ENCODE data around the gene CARD6. TPM values are rescaled to one million over a fixed set of nuclear protein-coding genes. Genes with fewer than 3 reads are reported as not detected.
A peak's percentile ranks its signal among the peaks of the same experiment; 100 is the strongest.

CARD6 gene
- total and polyA plus RNA-seq, 3 donors from 2014 or later = 3.0 to 4.8 (median 3.1) TPM

- Histone ChIP-seq H3K27ac (peak overlapping the region; percentile 94 to 96), H3K4me3 (peak overlapping the region; percentile 66 to 96), H3K27me3 (no peaks in the 10 kb centered on the region), H3K4me1 (peaks cover 15% of the 10 kb centered on the region), H3K9me3 (no peaks in the 10 kb centered on the region), H3K36me3 (ENCODE audit: low read depth, missing control alignments) (no peaks in the 10 kb centered on the region)
- peak; percentile 84 for DNase-seq
- intact Hi-C loops (cut with DNase I; ENCODE audit: low total_unique reads) = no loop called here
- TF ChIP-seq CTCF (IDR thresholded peaks at IDR 0.05) = no peak
- no peak for TF ChIP-seq POLR2A (IDR thresholded peaks at IDR 0.05)
- 0 to 1% methylated on average over 21 to 47 of the region's 56 CpGs for WGBS, 2 donors
These were observed 43.7 kb upstream of the CARD6 start for GRCh38 chr5:40797273-40798011.

GRCh38 chr5:40798012-40798800 is 43.0 kb upstream of the CARD6 start, which contains the start of gene PRKAA1:
PRKAA1 (minus strand) TSS chr5:40798374; CDS start chr5:40798189, 185 bp downstream.
- intact Hi-C loops (cut with DNase I; ENCODE audit: low total_unique reads) = no loop called here
- H3K4me1 ChIP-seq = peaks cover 15% of the 10 kb centered on the region
- H3K27ac ChIP-seq = peak within 1 kb of the TSS; percentile 94 to 96
- 0 to 1% methylated on average over 12 to 56 of the region's 70 CpGs for WGBS, 2 donors
- H3K36me3 ChIP-seq (ENCODE audit: low read depth, missing control alignments) = no peaks in the 10 kb centered on the region
- H3K4me3 ChIP-seq = peak within 1 kb of the TSS; percentile 66 to 96
- H3K9me3 ChIP-seq = no peaks in the 10 kb centered on the region
- TF ChIP-seq POLR2A (IDR thresholded peaks at IDR 0.05) = peak; percentile 8
- peak in 2 of 3 experiments; percentile 57 to 62 for TF ChIP-seq CTCF (IDR thresholded peaks at IDR 0.05)
- peak; percentile 92 for DNase-seq
- H3K27me3 ChIP-seq = no peaks in the 10 kb centered on the region

- peak overlapping the region; percentile 66 to 96 for H3K4me3 ChIP-seq
- TF ChIP-seq POLR2A (IDR thresholded peaks at IDR 0.05) (no peak), CTCF (IDR thresholded peaks at IDR 0.05) (no peak)
- H3K9me3 ChIP-seq = no peaks in the 10 kb centered on the region
- peaks cover 15% of the 10 kb centered on the region for H3K4me1 ChIP-seq
- WGBS, 2 donors = 1 to 2% methylated on average over 7 of the region's 7 CpGs
- no peaks in the 10 kb centered on the region for H3K36me3 ChIP-seq (ENCODE audit: low read depth, missing control alignments)
- no peak for DNase-seq
- intact Hi-C loops (cut with DNase I; ENCODE audit: low total_unique reads) = no loop called here
- H3K27me3 ChIP-seq = no peaks in the 10 kb centered on the region
- H3K27ac ChIP-seq = peak overlapping the region; percentile 94 to 96
These were observed 42.4 kb upstream of the CARD6 start for GRCh38 chr5:40798801-40799210.

GRCh38 chr5:40799258-40799657 is 41.9 kb upstream of the CARD6 start:
- Histone ChIP-seq H3K27me3 (no peaks in the 10 kb centered on the region), H3K4me3 (no peak overlapping the region), H3K27ac (peak overlapping the region in 1 of 2 donors; percentile 15), H3K36me3 (ENCODE audit: low read depth, missing control alignments) (no peaks in the 10 kb centered on the region), H3K4me1 (peaks cover 15% of the 10 kb centered on the region), H3K9me3 (no peaks in the 10 kb centered on the region)
- WGBS, 2 donors = 8 to 13% methylated on average over 1 of the region's 1 CpG
- TF ChIP-seq POLR2A (IDR thresholded peaks at IDR 0.05) (no peak), CTCF (IDR thresholded peaks at IDR 0.05) (no peak)
- intact Hi-C loops (cut with DNase I; ENCODE audit: low total_unique reads) = no loop called here
- no peak for DNase-seq
